HepG2 (cell line): ENCODE measurements around the gene TTPAL. TPM values are rescaled to one million over a fixed set of nuclear protein-coding genes. Genes with fewer than 3 reads are reported as not detected.
A peak's percentile ranks its signal among the peaks of the same experiment; 100 is the strongest.

ENCODE experiments used
- FOXA3 ChIP-seq: IDR thresholded peaks from 2 replicates; pipeline ENCODE4 v1.6.1; 2016; ENCODE audit warnings: missing genetic modification reagents, missing compliant biosample characterization
- HDAC6 ChIP-seq: fragments of 200-600 bp; sonication (generic); IDR thresholded peaks from 2 replicates; pipeline ENCODE4 v1.7.0; 2017; ENCODE audit warnings: mild to moderate bottlenecking, antibody characterized with exemption, low read length, low read depth
- RAD21 ChIP-seq: fragments of 450-650 bp; formaldehyde crosslinking; IDR thresholded peaks from 2 replicates; pipeline ENCODE4 v1.5.0; 2020; ENCODE audit warnings: mild to moderate bottlenecking
- SNRNP70 ChIP-seq: fragments of 200-400 bp; formaldehyde crosslinking; IDR thresholded peaks from 2 replicates; pipeline ENCODE4 v1.6.1; 2017; ENCODE audit warnings: mild to moderate bottlenecking, low read depth, low read length, moderate library complexity
- SOX6 ChIP-seq, 2 experiments: fragments of 450-650 bp in 1 of 2; sonication (generic) in 1 of 2; formaldehyde crosslinking in 1 of 2; IDR thresholded peaks; 2 replicates each; pipeline versions ENCODE4 v1.4.0 to v1.6.1; 2017 to 2020; ENCODE audit warnings: antibody characterized with exemption in 1 of 2, mild to moderate bottlenecking in 1 of 2, missing genetic modification reagents in 1 of 2
- SSRP1 ChIP-seq: IDR thresholded peaks from 2 replicates; pipeline ENCODE4 v1.6.1; 2016; ENCODE audit warnings: control low read depth
- STAG1 ChIP-seq: sonication (generic); formaldehyde crosslinking; IDR thresholded peaks from 2 replicates; pipeline ENCODE4 v1.4.0; 2020; ENCODE audit warnings: missing genetic modification reagents
- ZNF552 ChIP-seq: sonication (generic); formaldehyde crosslinking; IDR thresholded peaks from 2 replicates; pipeline ENCODE4 v1.9.0; 2022; ENCODE audit warnings: missing genetic modification reagents, mild to moderate bottlenecking, borderline replicate concordance
- ZNF607 ChIP-seq: sonication (generic); formaldehyde crosslinking; IDR thresholded peaks from 2 replicates; pipeline ENCODE4 v1.5.1; 2020; ENCODE audit warnings: missing genetic modification reagents, mild to moderate bottlenecking, borderline replicate concordance
- ZNF614 ChIP-seq: IDR thresholded peaks from 2 replicates; pipeline ENCODE4 v1.6.1; 2018; ENCODE audit warnings: missing biosample characterization, missing genetic modification reagents, inconsistent platforms, borderline replicate concordance
- ZNF687 ChIP-seq: sonication (generic); formaldehyde crosslinking; IDR thresholded peaks from 2 replicates; pipeline ENCODE4 v1.5.1; 2020; ENCODE audit warnings: mild to moderate bottlenecking, missing genetic modification reagents, moderate library complexity
- polyA plus RNA-seq, 8 experiments: library from polyadenylated mRNA; depleted of rRNA in 3 of 8; stranded (reverse) in 7 of 8; unstranded in 1 of 8; fragments of >200 nt; fragmentation: Illumina TruSeq in 4 of 8; extraction: Trizol in 4 of 8; gene quantifications; 2 replicates each; pipeline versions ENCODE4 v1.2.1 to v1.2.3, GENCODE V29; 2011 to 2016; ENCODE audit warnings: low read depth in 4 of 8, missing spikeins in 1 of 8, mixed read lengths in 1 of 8; ENCODE audit not compliant: insufficient read depth in 1 of 8
- total RNA-seq, 5 experiments: library from RNA; depleted of rRNA; stranded (reverse); fragments of >200 nt; fragmentation: Illumina TruSeq; extraction: Trizol; gene quantifications; 2 replicates each; pipeline ENCODE4 v1.2.3, GENCODE V29; 2016; ENCODE audit warnings: low read depth in 1 of 5
- TF ChIP-seq, protein P1 (sequence below): sonication (generic); formaldehyde crosslinking; IDR thresholded peaks from 2 replicates; pipeline ENCODE4 v1.5.0; 2020; ENCODE audit warnings: mild to moderate bottlenecking, missing genetic modification reagents, moderate library complexity
- TF ChIP-seq, protein P2 (sequence below): sonication (generic); formaldehyde crosslinking; IDR thresholded peaks from 2 replicates; pipeline ENCODE4 v1.5.0; 2020; ENCODE audit warnings: mild to moderate bottlenecking, missing genetic modification reagents, borderline replicate concordance
- TF ChIP-seq, protein P3 (sequence below): sonication (generic); formaldehyde crosslinking; IDR thresholded peaks from 2 replicates; pipeline ENCODE4; 2020; ENCODE audit warnings: missing genetic modification reagents, mild to moderate bottlenecking, borderline replicate concordance

The TTPAL gene
- total and polyA plus RNA-seq, 2 of the 13 experiments (the other 11 are each of a cell fraction or from before 2014, with no cell fraction given), result 4.3 to 18.8 TPM

GRCh38 chr20:44448753-44449546 lies 26.7 kb upstream of the TTPAL start (continued):
- TF ChIP-seq, protein P1, sequence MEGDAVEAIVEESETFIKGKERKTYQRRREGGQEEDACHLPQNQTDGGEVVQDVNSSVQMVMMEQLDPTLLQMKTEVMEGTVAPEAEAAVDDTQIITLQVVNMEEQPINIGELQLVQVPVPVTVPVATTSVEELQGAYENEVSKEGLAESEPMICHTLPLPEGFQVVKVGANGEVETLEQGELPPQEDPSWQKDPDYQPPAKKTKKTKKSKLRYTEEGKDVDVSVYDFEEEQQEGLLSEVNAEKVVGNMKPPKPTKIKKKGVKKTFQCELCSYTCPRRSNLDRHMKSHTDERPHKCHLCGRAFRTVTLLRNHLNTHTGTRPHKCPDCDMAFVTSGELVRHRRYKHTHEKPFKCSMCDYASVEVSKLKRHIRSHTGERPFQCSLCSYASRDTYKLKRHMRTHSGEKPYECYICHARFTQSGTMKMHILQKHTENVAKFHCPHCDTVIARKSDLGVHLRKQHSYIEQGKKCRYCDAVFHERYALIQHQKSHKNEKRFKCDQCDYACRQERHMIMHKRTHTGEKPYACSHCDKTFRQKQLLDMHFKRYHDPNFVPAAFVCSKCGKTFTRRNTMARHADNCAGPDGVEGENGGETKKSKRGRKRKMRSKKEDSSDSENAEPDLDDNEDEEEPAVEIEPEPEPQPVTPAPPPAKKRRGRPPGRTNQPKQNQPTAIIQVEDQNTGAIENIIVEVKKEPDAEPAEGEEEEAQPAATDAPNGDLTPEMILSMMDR (CRISPR knock-in tag), result peak; percentile 72
- no peak for TF ChIP-seq SNRNP70
- TF ChIP-seq ZNF607 (CRISPR knock-in tag), result 0 out of 2 replicates have a peak, but pooled peaks have one; percentile 55
- peak; percentile 61; the same call in 1 of the 2 replicates for TF ChIP-seq FOXA3
- no peak for TF ChIP-seq SOX6 (IDR thresholded peaks at IDR 0.05)
- 0 out of 2 replicates have a peak, but pooled peaks have one; percentile 16 for TF ChIP-seq SOX6 (CRISPR knock-in tag; IDR thresholded peaks at IDR 0.05)
- TF ChIP-seq HDAC6, result no peak
- peak; percentile 58 for TF ChIP-seq RAD21 (CRISPR knock-in tag)
- no peak for TF ChIP-seq ZNF614 (CRISPR knock-in tag)
- TF ChIP-seq ZNF552 (CRISPR knock-in tag), result peak; percentile 43; the same call in 1 of the 2 replicates
- TF ChIP-seq, protein P2, sequence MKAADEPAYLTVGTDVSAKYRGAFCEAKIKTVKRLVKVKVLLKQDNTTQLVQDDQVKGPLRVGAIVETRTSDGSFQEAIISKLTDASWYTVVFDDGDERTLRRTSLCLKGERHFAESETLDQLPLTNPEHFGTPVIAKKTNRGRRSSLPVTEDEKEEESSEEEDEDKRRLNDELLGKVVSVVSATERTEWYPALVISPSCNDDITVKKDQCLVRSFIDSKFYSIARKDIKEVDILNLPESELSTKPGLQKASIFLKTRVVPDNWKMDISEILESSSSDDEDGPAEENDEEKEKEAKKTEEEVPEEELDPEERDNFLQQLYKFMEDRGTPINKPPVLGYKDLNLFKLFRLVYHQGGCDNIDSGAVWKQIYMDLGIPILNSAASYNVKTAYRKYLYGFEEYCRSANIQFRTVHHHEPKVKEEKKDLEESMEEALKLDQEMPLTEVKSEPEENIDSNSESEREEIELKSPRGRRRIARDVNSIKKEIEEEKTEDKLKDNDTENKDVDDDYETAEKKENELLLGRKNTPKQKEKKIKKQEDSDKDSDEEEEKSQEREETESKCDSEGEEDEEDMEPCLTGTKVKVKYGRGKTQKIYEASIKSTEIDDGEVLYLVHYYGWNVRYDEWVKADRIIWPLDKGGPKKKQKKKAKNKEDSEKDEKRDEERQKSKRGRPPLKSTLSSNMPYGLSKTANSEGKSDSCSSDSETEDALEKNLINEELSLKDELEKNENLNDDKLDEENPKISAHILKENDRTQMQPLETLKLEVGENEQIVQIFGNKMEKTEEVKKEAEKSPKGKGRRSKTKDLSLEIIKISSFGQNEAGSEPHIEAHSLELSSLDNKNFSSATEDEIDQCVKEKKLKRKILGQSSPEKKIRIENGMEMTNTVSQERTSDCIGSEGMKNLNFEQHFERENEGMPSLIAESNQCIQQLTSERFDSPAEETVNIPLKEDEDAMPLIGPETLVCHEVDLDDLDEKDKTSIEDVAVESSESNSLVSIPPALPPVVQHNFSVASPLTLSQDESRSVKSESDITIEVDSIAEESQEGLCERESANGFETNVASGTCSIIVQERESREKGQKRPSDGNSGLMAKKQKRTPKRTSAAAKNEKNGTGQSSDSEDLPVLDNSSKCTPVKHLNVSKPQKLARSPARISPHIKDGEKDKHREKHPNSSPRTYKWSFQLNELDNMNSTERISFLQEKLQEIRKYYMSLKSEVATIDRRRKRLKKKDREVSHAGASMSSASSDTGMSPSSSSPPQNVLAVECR (CRISPR knock-in tag), result 0 out of 2 replicates have a peak, but pooled peaks have one; percentile 25
- peak; percentile 16; the same call in 1 of the 2 replicates for TF ChIP-seq ZNF687 (CRISPR knock-in tag)
- TF ChIP-seq SSRP1 (CRISPR knock-in tag), result no peak
- TF ChIP-seq, protein P3, sequence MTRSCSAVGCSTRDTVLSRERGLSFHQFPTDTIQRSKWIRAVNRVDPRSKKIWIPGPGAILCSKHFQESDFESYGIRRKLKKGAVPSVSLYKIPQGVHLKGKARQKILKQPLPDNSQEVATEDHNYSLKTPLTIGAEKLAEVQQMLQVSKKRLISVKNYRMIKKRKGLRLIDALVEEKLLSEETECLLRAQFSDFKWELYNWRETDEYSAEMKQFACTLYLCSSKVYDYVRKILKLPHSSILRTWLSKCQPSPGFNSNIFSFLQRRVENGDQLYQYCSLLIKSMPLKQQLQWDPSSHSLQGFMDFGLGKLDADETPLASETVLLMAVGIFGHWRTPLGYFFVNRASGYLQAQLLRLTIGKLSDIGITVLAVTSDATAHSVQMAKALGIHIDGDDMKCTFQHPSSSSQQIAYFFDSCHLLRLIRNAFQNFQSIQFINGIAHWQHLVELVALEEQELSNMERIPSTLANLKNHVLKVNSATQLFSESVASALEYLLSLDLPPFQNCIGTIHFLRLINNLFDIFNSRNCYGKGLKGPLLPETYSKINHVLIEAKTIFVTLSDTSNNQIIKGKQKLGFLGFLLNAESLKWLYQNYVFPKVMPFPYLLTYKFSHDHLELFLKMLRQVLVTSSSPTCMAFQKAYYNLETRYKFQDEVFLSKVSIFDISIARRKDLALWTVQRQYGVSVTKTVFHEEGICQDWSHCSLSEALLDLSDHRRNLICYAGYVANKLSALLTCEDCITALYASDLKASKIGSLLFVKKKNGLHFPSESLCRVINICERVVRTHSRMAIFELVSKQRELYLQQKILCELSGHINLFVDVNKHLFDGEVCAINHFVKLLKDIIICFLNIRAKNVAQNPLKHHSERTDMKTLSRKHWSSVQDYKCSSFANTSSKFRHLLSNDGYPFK (CRISPR knock-in tag), result 0 out of 2 replicates have a peak, but pooled peaks have one; percentile 9
- TF ChIP-seq STAG1 (CRISPR knock-in tag), result peak; percentile 52
